Hepatocyte (in vitro differentiated cells): Measurements from ENCODE around the gene HOXB6. TPM values are rescaled to one million over a fixed set of nuclear protein-coding genes. Genes with fewer than 3 reads are reported as not detected.
A peak's percentile ranks its signal among the peaks of the same experiment; 100 is the strongest.

Source experiments
- DNase-seq: peaks from one replicate; pipeline ENCODE4 v3.0.0-alpha.2; 2016; ENCODE audit warnings: low spot score
- H2AFZ ChIP-seq: fragments of 200-600 bp; sonication (generic); 2 replicates; pipeline ENCODE4 v1.6.0; 2016; ENCODE audit warnings: antibody characterized with exemption, mild to moderate bottlenecking
- H3K27ac ChIP-seq: fragments of 200-600 bp; sonication (generic); 2 replicates; pipeline ENCODE4 v1.5.1; 2016; ENCODE audit warnings: mild to moderate bottlenecking
- H3K27me3 ChIP-seq: fragments of 200-600 bp; sonication (generic); 2 replicates; pipeline ENCODE4 v1.6.1; 2016
- H3K36me3 ChIP-seq: fragments of 200-600 bp; sonication (generic); replicated peaks from 2 replicates; pipeline ENCODE4 v1.5.1; 2016; ENCODE audit warnings: low read depth; ENCODE audit not compliant: insufficient read depth
- H3K4me1 ChIP-seq: fragments of 200-600 bp; sonication (generic); 2 replicates; pipeline ENCODE4 v1.5.1; 2016; ENCODE audit warnings: mild to moderate bottlenecking, moderate library complexity; ENCODE audit not compliant: insufficient read depth
- H3K4me2 ChIP-seq: fragments of 200-600 bp; sonication (generic); 2 replicates; pipeline ENCODE4 v1.6.0; 2016
- H3K4me3 ChIP-seq: fragments of 200-600 bp; sonication (generic); 2 replicates; pipeline ENCODE4 v1.5.1; 2016; ENCODE audit warnings: mild to moderate bottlenecking
- H3K79me2 ChIP-seq: fragments of 200-600 bp; sonication (generic); 2 replicates; pipeline ENCODE4 v1.6.0; 2017; ENCODE audit warnings: mild to moderate bottlenecking
- H3K9me2 ChIP-seq: fragments of 200-600 bp; sonication (generic); replicated peaks from 2 replicates; pipeline ENCODE4 v1.6.0; 2017; ENCODE audit warnings: mild to moderate bottlenecking; ENCODE audit not compliant: insufficient read depth
- H3K9me3 ChIP-seq: fragments of 200-600 bp; sonication (generic); 2 replicates; pipeline ENCODE4 v1.5.1; 2016; ENCODE audit warnings: low read depth, mild to moderate bottlenecking
- H4K20me1 ChIP-seq: fragments of 200-600 bp; sonication (generic); 2 replicates; pipeline ENCODE4 v1.6.0; 2016; ENCODE audit warnings: mild to moderate bottlenecking; ENCODE audit not compliant: insufficient read depth, poor library complexity, severe bottlenecking
- CTCF ChIP-seq: fragments of 200-600 bp; sonication (generic); IDR thresholded peaks from 2 replicates; pipeline ENCODE4 v1.5.1; 2016; ENCODE audit warnings: antibody characterized with exemption, mild to moderate bottlenecking; ENCODE audit not compliant: poor library complexity
- EZH2 ChIP-seq: fragments of 200-600 bp; sonication (generic); IDR thresholded peaks from 2 replicates; pipeline ENCODE4 v1.6.1; 2016; ENCODE audit warnings: antibody characterized with exemption, mild to moderate bottlenecking, borderline replicate concordance
- EZH2phosphoT487 ChIP-seq: fragments of 200-600 bp; sonication (generic); IDR thresholded peaks from one replicate; pipeline ENCODE4 v1.6.1; 2018; ENCODE audit warnings: antibody characterized with exemption, mild to moderate bottlenecking, low read depth, moderate library complexity; ENCODE audit not compliant: unreplicated experiment, severe bottlenecking
- WGBS: methylation state at CpG from one replicate; pipeline ENCODE4 v1.1.6; 2016; ENCODE audit warnings: low lambda C conversion rate; ENCODE audit errors: missing lambda C conversion rate; 5-methylcytosine and 5-hydroxymethylcytosine counted together
- polyA plus RNA-seq: library from polyadenylated mRNA; unstranded; fragments of >200 nt; fragmentation: Nextera tagmentation; extraction: Ambion mirVana; gene quantifications from 2 replicates; pipeline ENCODE4 v1.2.1, GENCODE V29; 2016
- total RNA-seq: library from RNA; depleted of rRNA; stranded (reverse); fragments of >200 nt; gene quantifications from 2 replicates; pipeline ENCODE4 v1.2.3, GENCODE V29; 2014

The HOXB6 gene
- total and polyA plus RNA-seq, 2 experiments from 2014 or later: 4.8 to 7.7 TPM

- H2AFZ ChIP-seq: no peak overlapping the region
- H4K20me1 ChIP-seq: no peaks in the 10 kb centered on the region
- DNase-seq: no peak
- peaks cover 18% of the 10 kb centered on the region for H3K4me1 ChIP-seq
- peak overlapping the region; percentile 91 for H3K4me2 ChIP-seq
- 7% methylated on average over 43 of the region's 43 CpGs for WGBS
- H3K79me2 ChIP-seq: peaks cover 25% of the 10 kb centered on the region
- H3K9me3 ChIP-seq: no peaks in the 10 kb centered on the region
- TF ChIP-seq EZH2phosphoT487 (peak; percentile 61), EZH2 (peak; percentile 69), CTCF (no peak)
- H3K9me2 ChIP-seq: no peaks in the 10 kb centered on the region
- H3K27me3 ChIP-seq: peaks cover 92% of the 10 kb centered on the region
- H3K27ac ChIP-seq: peak overlapping the region; percentile 80
- no peaks in the 10 kb centered on the region for H3K36me3 ChIP-seq
- H3K4me3 ChIP-seq: peak overlapping the region; percentile 5
Measured at GRCh38 chr17:48578616-48579470, 25.9 kb downstream of the HOXB6 start.

- Histone ChIP-seq H4K20me1 (no peaks in the 10 kb centered on the region), H3K36me3 (no peaks in the 10 kb centered on the region), H3K9me2 (no peaks in the 10 kb centered on the region), H3K4me2 (peak within 1 kb of the TSS; percentile 91), H3K27me3 (peaks cover 92% of the 10 kb centered on the region), H3K9me3 (no peaks in the 10 kb centered on the region), H2AFZ (no peak within 1 kb of the TSS), H3K4me3 (peak within 1 kb of the TSS; percentile 26), H3K27ac (peak within 1 kb of the TSS; percentile 80), H3K4me1 (peaks cover 18% of the 10 kb centered on the region), H3K79me2 (peaks cover 20% of the 10 kb centered on the region)
- DNase-seq: peak; percentile 76
- 3% methylated on average over 36 of the region's 58 CpGs for WGBS
- TF ChIP-seq CTCF (no peak), EZH2 (no peak), EZH2phosphoT487 (peak; percentile 25)
Measured at GRCh38 chr17:48577946-48578615, 26.7 kb downstream of the HOXB6 start, which contains the start of gene HOXB4. Gene HOXB4 (minus strand): TSS chr17:48578350. CDS start chr17:48578319, 31 bp downstream.

- Histone ChIP-seq H3K4me2 (peak overlapping the region; percentile 91), H3K4me3 (peak overlapping the region; percentile 26), H3K36me3 (no peaks in the 10 kb centered on the region), H3K9me3 (no peaks in the 10 kb centered on the region), H3K9me2 (no peaks in the 10 kb centered on the region), H3K27ac (peak overlapping the region; percentile 68), H4K20me1 (no peaks in the 10 kb centered on the region), H2AFZ (no peak overlapping the region), H3K79me2 (peaks cover 18% of the 10 kb centered on the region), H3K4me1 (peaks cover 14% of the 10 kb centered on the region), H3K27me3 (peaks cover 92% of the 10 kb centered on the region)
- TF ChIP-seq EZH2phosphoT487: peak; percentile 28
- no peak for TF ChIP-seq CTCF
- peak; percentile 45 for TF ChIP-seq EZH2
- DNase-seq: no peak
- WGBS: 2% methylated on average over 9 of the region's 19 CpGs
Measured at GRCh38 chr17:48577330-48577945, 27.3 kb downstream of the HOXB6 start.
